Naive thymus-derived CD8-positive, alpha-beta T cell (primary cell): ENCODE data around the gene CYP39A1. TPM values are rescaled to one million over a fixed set of nuclear protein-coding genes. Genes with fewer than 3 reads are reported as not detected.

ENCODE experiments used
- ATAC-seq, 2 donors: fragments of 150-1000 bp; cut with Tn5 transposase in 1 of 2; sonication (Bioruptor Pico), chemical (Tn5 transposase) in 1 of 2; 1 replicate in 1 of 2; 2 replicates in 1 of 2; pipeline ENCODE4 v1.10.0; 2021; ENCODE audit warnings: mild to moderate bottlenecking in 2 of 2, moderate library complexity in 2 of 2
- POLR2A ChIA-PET: fragments of 350-600 bp; sonication (Branson Sonifier 250); formaldehyde crosslinking; loops from one replicate; lab custom pipeline; 2021; ENCODE audit warnings: antibody characterized with exemption; lab: Charles Lee
- DNase-seq, 10 donors: peaks; one replicate each; pipeline versions ENCODE4 v3.0.0 to v3.0.0-alpha.2; 2020 to 2022
- H3K27ac Mint-ChIP-seq, 10 donors: one replicate each; pipeline ENCODE4 v1.8.0; 2020 to 2022; ENCODE audit warnings: mild to moderate bottlenecking in 10 of 10, mixed read lengths in 10 of 10, moderate library complexity in 4 of 10, inconsistent platforms in 1 of 10
- H3K27me3 Mint-ChIP-seq, 5 donors: one replicate each; pipeline ENCODE4 v1.8.0; 2021 to 2022; ENCODE audit warnings: mixed read lengths in 5 of 5
- H3K36me3 Mint-ChIP-seq, 3 donors: one replicate each; pipeline ENCODE4 v1.8.0; 2020 to 2022; ENCODE audit warnings: mixed read lengths in 3 of 3, mild to moderate bottlenecking in 2 of 3, inconsistent platforms in 1 of 3
- H3K4me1 Mint-ChIP-seq, 4 donors: one replicate each; pipeline ENCODE4 v1.8.0; 2021 to 2022; ENCODE audit warnings: mixed read lengths in 4 of 4
- H3K4me3 Mint-ChIP-seq, 10 donors: one replicate each; pipeline ENCODE4 v1.8.0; 2020 to 2022; ENCODE audit warnings: mild to moderate bottlenecking in 10 of 10, mixed read lengths in 10 of 10, moderate library complexity in 6 of 10, inconsistent platforms in 1 of 10
- H3K9me3 Mint-ChIP-seq, 9 donors: one replicate each; pipeline ENCODE4 v1.8.0; 2020 to 2022; ENCODE audit warnings: mixed read lengths in 9 of 9, mild to moderate bottlenecking in 3 of 9, inconsistent platforms in 1 of 9, moderate library complexity in 1 of 9
- polyA plus RNA-seq, 3 donors: library from polyadenylated mRNA; unstranded; fragments of 300-500 nt; fragmentation: Illumina TruSeq; gene quantifications; one replicate each; pipeline ENCODE4 v1.2.3, GENCODE V29; 2021
- total RNA-seq, 8 experiments: library from RNA in 2 of 8; stranded (reverse) in 2 of 8; gene quantifications; one replicate each; pipeline ENCODE4 v1.2.3 and lab custom pipeline; 2021 to 2026

CYP39A1 gene
- total and polyA plus RNA-seq, 5 experiments from 2014 or later = not detected

- H3K27me3 Mint-ChIP-seq = peaks cover 6 to 25% (median 17%) of the 10 kb centered on the region in 5 donors
- POLR2A ChIA-PET = no interaction called here
Observed at GRCh38 chr6:46642928-46643751, 9.5 kb downstream of the CYP39A1 start.

GRCh38 chr6:46638650-46639049, 14.0 kb downstream of the CYP39A1 start:
- no peaks in the 10 kb centered on the region for H3K9me3 Mint-ChIP-seq
- peaks cover 0 to 2% (median 0%) of the 10 kb centered on the region in 3 donors for H3K36me3 Mint-ChIP-seq
- H3K27me3 Mint-ChIP-seq = peaks cover 3 to 21% (median 15%) of the 10 kb centered on the region in 5 donors
- ATAC-seq (no peak), DNase-seq (no peak)
- H3K27ac Mint-ChIP-seq = no peak overlapping the region
- H3K4me1 Mint-ChIP-seq = no peaks in the 10 kb centered on the region
- H3K4me3 Mint-ChIP-seq = no peak overlapping the region
- POLR2A ChIA-PET = no interaction called here

More at GRCh38 chr6:46642928-46643751, 9.5 kb downstream of the CYP39A1 start:
- Mint-ChIP-seq H3K4me1 (no peaks in the 10 kb centered on the region), H3K36me3 (peaks cover 0 to 4% (median 2%) of the 10 kb centered on the region in 3 donors), H3K9me3 (peaks cover 0 to 9% (median 3%) of the 10 kb centered on the region in 9 donors), H3K27ac (peak overlapping the region in 1 of 10 donors; percentile 1), H3K4me3 (no peak overlapping the region)
- ATAC-seq (no peak), DNase-seq (no peak)

- H3K9me3 Mint-ChIP-seq = no peaks in the 10 kb centered on the region
Observed at GRCh38 chr6:46637933-46638332, 14.7 kb downstream of the CYP39A1 start.

DNA sequence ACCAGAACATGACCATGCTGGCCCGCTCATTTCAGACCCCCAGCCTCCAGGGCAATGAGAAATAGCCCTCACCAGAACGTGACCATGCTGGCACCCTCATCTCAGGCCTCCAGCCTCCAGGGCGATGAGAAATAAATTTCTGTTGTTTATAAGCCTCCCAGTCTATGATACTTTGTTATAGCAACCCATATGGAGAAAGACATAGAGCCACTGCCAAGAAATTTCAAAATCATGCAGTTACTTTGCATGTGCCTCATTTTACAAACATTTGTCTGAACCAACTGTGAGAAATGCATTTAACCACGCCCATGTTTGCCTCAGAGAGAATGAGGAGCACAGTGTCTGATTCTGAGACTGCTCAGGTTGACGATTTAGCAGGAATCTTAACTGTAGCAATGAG, 15.5 kb downstream of the CYP39A1 start:
- POLR2A ChIA-PET = no interaction called here
- no peak overlapping the region for H3K27ac Mint-ChIP-seq

More at GRCh38 chr6:46637933-46638332, 14.7 kb downstream of the CYP39A1 start:
- no peak for DNase-seq
- H3K36me3 Mint-ChIP-seq = peaks cover 0 to 2% (median 0%) of the 10 kb centered on the region in 3 donors
- ATAC-seq = no peak
- no peak overlapping the region for H3K27ac Mint-ChIP-seq
- POLR2A ChIA-PET = no interaction called here
- H3K4me3 Mint-ChIP-seq = no peak overlapping the region
- H3K4me1 Mint-ChIP-seq = no peaks in the 10 kb centered on the region
- H3K27me3 Mint-ChIP-seq = peaks cover 3 to 17% (median 12%) of the 10 kb centered on the region in 5 donors

GRCh38 chr6:46635462-46635861, 17.2 kb downstream of the CYP39A1 start:
- H3K9me3 Mint-ChIP-seq = no peaks in the 10 kb centered on the region
- ATAC-seq (no peak), DNase-seq (no peak)
- no peak overlapping the region for H3K4me3 Mint-ChIP-seq
- peaks cover 0 to 2% (median 0%) of the 10 kb centered on the region in 3 donors for H3K36me3 Mint-ChIP-seq
- no peak overlapping the region for H3K27ac Mint-ChIP-seq
- H3K4me1 Mint-ChIP-seq = no peaks in the 10 kb centered on the region
- peaks cover 3 to 16% (median 6%) of the 10 kb centered on the region in 5 donors for H3K27me3 Mint-ChIP-seq
- POLR2A ChIA-PET = no interaction called here

More for the DNA sequence above, 15.5 kb downstream of the CYP39A1 start:
- Mint-ChIP-seq H3K9me3 (no peaks in the 10 kb centered on the region), H3K4me3 (no peak overlapping the region), H3K36me3 (peaks cover 0 to 2% (median 0%) of the 10 kb centered on the region in 3 donors), H3K4me1 (no peaks in the 10 kb centered on the region), H3K27me3 (peaks cover 2 to 17% (median 8%) of the 10 kb centered on the region in 5 donors)
- ATAC-seq = no peak
- DNase-seq = no peak

DNA sequence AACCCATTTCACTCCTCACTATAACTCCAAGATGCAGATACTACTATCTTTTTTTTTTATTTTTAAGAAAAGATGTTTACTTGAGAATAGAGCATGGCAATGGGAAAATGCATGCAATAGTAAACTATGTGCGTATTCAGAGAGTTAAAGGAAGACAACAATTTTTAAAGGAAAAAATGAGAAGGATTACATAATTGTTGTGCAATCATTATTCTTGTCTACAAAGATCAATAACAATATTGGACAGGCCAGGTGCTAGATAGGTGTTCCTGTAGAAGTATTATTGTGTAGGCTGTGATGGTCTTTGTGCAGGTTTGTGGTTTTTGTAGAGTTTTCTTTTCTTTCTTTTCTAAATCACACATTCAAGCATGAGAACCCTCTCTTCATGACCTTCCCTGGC, 20.6 kb downstream of the CYP39A1 start:
- Mint-ChIP-seq H3K4me1 (no peaks in the 10 kb centered on the region), H3K4me3 (no peak overlapping the region), H3K27ac (no peak overlapping the region), H3K9me3 (no peaks in the 10 kb centered on the region), H3K36me3 (no peaks in the 10 kb centered on the region), H3K27me3 (peaks cover 0 to 3% (median 2%) of the 10 kb centered on the region in 5 donors)
- POLR2A ChIA-PET = no interaction called here
- no peak for ATAC-seq
- no peak for DNase-seq

- H3K27me3 Mint-ChIP-seq = peaks cover 0 to 4% (median 2%) of the 10 kb centered on the region in 5 donors
Observed at GRCh38 chr6:46629691-46630090, 22.9 kb downstream of the CYP39A1 start.

DNA sequence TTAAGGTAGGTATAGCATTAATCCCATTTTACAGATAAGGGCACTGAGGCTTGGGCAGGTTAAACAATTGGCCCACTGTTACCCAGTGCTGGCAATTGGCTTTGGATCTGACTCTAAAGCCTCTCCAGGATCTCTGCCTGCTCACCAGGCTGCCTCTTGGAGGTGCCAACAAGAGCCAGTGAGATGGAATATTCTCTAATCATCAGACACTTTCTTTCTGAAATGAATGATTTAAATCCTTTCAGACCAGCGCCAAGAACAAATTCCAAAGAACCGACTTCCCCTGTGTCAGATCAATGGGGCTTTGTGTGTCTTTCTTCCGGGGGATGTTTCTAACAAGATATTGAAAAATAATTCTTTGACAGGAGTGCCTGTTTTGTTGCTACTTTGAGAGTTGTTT, 23.6 kb downstream of the CYP39A1 start:
- H3K27ac Mint-ChIP-seq = no peak overlapping the region
- POLR2A ChIA-PET = no interaction called here
- no peaks in the 10 kb centered on the region for H3K36me3 Mint-ChIP-seq
- no peaks in the 10 kb centered on the region for H3K9me3 Mint-ChIP-seq
- H3K4me1 Mint-ChIP-seq = peaks cover 0 to 5% (median 2%) of the 10 kb centered on the region in 4 donors
- no peak overlapping the region for H3K4me3 Mint-ChIP-seq
- ATAC-seq (no peak), DNase-seq (no peak)
- peaks cover 0 to 5% (median 2%) of the 10 kb centered on the region in 5 donors for H3K27me3 Mint-ChIP-seq

More at GRCh38 chr6:46629691-46630090, 22.9 kb downstream of the CYP39A1 start:
- DNase-seq = no peak
- Mint-ChIP-seq H3K4me3 (no peak overlapping the region), H3K9me3 (no peaks in the 10 kb centered on the region), H3K27ac (no peak overlapping the region), H3K36me3 (no peaks in the 10 kb centered on the region), H3K4me1 (peaks cover 0 to 5% (median 2%) of the 10 kb centered on the region in 4 donors)
- ATAC-seq = no peak
- POLR2A ChIA-PET = no interaction called here

DNA sequence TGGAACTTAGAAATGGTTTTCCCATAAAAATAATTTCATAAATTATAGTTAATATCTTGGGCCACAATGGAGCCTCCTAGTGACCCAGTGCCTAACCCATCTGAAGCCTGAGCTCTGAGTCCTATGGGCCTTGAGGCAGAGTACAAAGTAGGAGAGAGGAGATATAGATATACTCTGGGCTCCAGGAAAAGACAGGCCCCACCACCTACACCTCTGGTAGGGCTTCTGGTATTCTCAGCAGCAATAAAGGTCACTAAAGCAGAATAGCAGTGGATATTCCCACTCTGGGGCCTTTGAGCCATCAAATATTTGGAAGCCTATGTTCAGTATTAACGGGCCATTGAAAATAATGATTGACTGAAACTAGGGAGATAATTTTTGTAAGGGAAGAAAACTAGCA, 24.1 kb downstream of the CYP39A1 start:
- peaks cover 0 to 7% (median 6%) of the 10 kb centered on the region in 5 donors for H3K27me3 Mint-ChIP-seq
- ATAC-seq (no peak), DNase-seq (no peak)
- no peak overlapping the region for H3K4me3 Mint-ChIP-seq
- POLR2A ChIA-PET = no interaction called here
- no peak overlapping the region for H3K27ac Mint-ChIP-seq
- peaks cover 0 to 5% (median 2%) of the 10 kb centered on the region in 4 donors for H3K4me1 Mint-ChIP-seq
- no peaks in the 10 kb centered on the region for H3K36me3 Mint-ChIP-seq
- H3K9me3 Mint-ChIP-seq = no peaks in the 10 kb centered on the region

DNA sequence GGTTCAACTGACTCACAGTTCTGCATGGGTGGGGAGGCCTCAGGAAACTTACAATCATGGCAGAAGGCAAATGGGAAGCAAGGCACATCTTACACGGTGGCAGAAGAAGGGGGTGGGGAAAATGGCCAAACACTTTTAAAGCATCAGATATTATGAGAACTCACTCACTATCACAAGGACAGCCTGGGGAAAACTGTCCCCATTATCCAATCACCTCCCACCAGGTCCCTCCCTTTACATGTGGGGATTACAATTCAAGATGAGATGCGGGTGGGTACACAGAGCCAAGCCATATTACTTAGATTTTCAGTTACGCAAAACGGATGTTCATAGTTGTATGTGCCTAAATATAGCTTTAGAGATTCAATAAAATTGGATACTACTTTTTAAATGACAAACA, 25.6 kb downstream of the CYP39A1 start:
- no peaks in the 10 kb centered on the region for H3K36me3 Mint-ChIP-seq
- no peak for ATAC-seq
- H3K9me3 Mint-ChIP-seq = no peaks in the 10 kb centered on the region
- no peak overlapping the region for H3K4me3 Mint-ChIP-seq
- peaks cover 0 to 5% (median 2%) of the 10 kb centered on the region in 4 donors for H3K4me1 Mint-ChIP-seq
- peaks cover 0 to 11% (median 8%) of the 10 kb centered on the region in 5 donors for H3K27me3 Mint-ChIP-seq
- POLR2A ChIA-PET = no interaction called here
- DNase-seq = no peak
- H3K27ac Mint-ChIP-seq = no peak overlapping the region

GRCh38 chr6:46626228-46626909, 26.2 kb downstream of the CYP39A1 start:
- DNase-seq (peak in 3 of 10 donors; percentile 12 to 18 (median 13)), ATAC-seq (no peak)
- Mint-ChIP-seq H3K36me3 (no peaks in the 10 kb centered on the region), H3K4me3 (peak overlapping the region in 8 of 10 donors; percentile 1 to 52 (median 34)), H3K27ac (peak overlapping the region in 2 of 10 donors; percentile 0 to 22), H3K9me3 (no peaks in the 10 kb centered on the region), H3K4me1 (peaks cover 0 to 5% (median 2%) of the 10 kb centered on the region in 4 donors), H3K27me3 (peaks cover 0 to 11% (median 8%) of the 10 kb centered on the region in 5 donors)
- POLR2A ChIA-PET = no interaction called here

GRCh38 chr6:46618726-46619125, 33.9 kb downstream of the CYP39A1 start:
- POLR2A ChIA-PET = no interaction called here

DNA sequence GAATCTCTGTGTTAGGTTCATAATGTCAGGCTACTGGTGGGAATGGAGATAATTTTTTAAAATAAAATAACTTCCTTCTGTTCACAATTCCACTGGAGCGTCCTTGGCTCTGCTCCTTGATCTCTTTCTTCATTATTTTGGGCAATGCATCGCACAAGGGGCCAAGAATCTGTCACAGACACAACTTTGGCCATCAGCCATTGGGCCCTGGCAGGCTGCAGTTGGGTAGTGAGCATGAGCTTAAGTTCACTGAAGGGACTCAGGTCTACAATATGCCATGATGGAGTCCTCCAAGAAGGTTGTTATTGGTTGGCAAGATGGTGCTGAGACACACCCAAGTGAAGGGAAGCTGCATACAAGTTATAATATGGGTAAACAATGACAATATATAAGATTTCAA, 40.0 kb downstream of the CYP39A1 start:
- Mint-ChIP-seq H3K27me3 (peaks cover 16 to 26% (median 19%) of the 10 kb centered on the region in 5 donors), H3K27ac (no peak overlapping the region), H3K4me1 (no peaks in the 10 kb centered on the region), H3K36me3 (no peaks in the 10 kb centered on the region), H3K9me3 (no peaks in the 10 kb centered on the region), H3K4me3 (no peak overlapping the region)
- no peak for ATAC-seq
- POLR2A ChIA-PET = no interaction called here
- no peak for DNase-seq

More at GRCh38 chr6:46618726-46619125, 33.9 kb downstream of the CYP39A1 start:
- peaks cover 0 to 1% (median 0%) of the 10 kb centered on the region in 9 donors for H3K9me3 Mint-ChIP-seq
- H3K4me1 Mint-ChIP-seq = no peaks in the 10 kb centered on the region
- H3K27me3 Mint-ChIP-seq = peaks cover 16 to 29% (median 25%) of the 10 kb centered on the region in 5 donors
- H3K4me3 Mint-ChIP-seq = no peak overlapping the region
- DNase-seq = no peak
- ATAC-seq = no peak
- H3K36me3 Mint-ChIP-seq = no peaks in the 10 kb centered on the region
- no peak overlapping the region for H3K27ac Mint-ChIP-seq
